GM18502 (cell line): ENCODE data around the gene ROPN1.
"Not testable (repeated sequence)": the region's sequence is repeated elsewhere in the genome, so short reads cannot be mapped to it uniquely, and the experiment has no call there.

ENCODE experiments used
- ATAC-seq: cut with Tn5 transposase; IDR thresholded peaks from one replicate; pipeline ENCODE4 v1.9.1; 2021; ENCODE audit warnings: mild to moderate bottlenecking; ENCODE audit not compliant: unreplicated experiment, poor library complexity

The ROPN1 gene

GRCh38 chr3:123991730-123992588 is at the start of gene ROPN1:
ROPN1 (minus strand) TSS chr3:123992124; CDS start chr3:123980481, 11,643 bp downstream.
- ATAC-seq, result not testable (repeated sequence)

GRCh38 chr3:124041553-124041952 is 49.6 kb upstream of the ROPN1 start:
- no peak for ATAC-seq

- ATAC-seq, result no peak
These were observed 45.4 kb upstream of the ROPN1 start for GRCh38 chr3:124037326-124037725.

- ATAC-seq, result not testable (repeated sequence)
These were observed 44.3 kb upstream of the ROPN1 start for GRCh38 chr3:124036214-124036613.

GRCh38 chr3:124035463-124036121 is 43.7 kb upstream of the ROPN1 start:
- ATAC-seq, result no peak

GRCh38 chr3:124034844-124035152 is 42.9 kb upstream of the ROPN1 start:
- no peak for ATAC-seq

GRCh38 chr3:124034016-124034843 is 42.3 kb upstream of the ROPN1 start:
- ATAC-seq, result no peak

- no peak for ATAC-seq
These were observed 41.6 kb upstream of the ROPN1 start, which contains the start of gene KALRN for GRCh38 chr3:124033360-124034015. KALRN (plus strand) TSS chr3:124033369.

- no peak for ATAC-seq
These were observed 41.0 kb upstream of the ROPN1 start for GRCh38 chr3:124032881-124033359.

- ATAC-seq, result no peak
These were observed 40.5 kb upstream of the ROPN1 start for GRCh38 chr3:124032311-124032880.

GRCh38 chr3:124026516-124026915 is 34.6 kb upstream of the ROPN1 start:
- ATAC-seq, result no peak

GRCh38 chr3:124023531-124023930 is 31.6 kb upstream of the ROPN1 start:
- not testable (repeated sequence) for ATAC-seq

- no peak for ATAC-seq
These were observed 27.4 kb upstream of the ROPN1 start for GRCh38 chr3:124019291-124019690.

GRCh38 chr3:124017502-124017901 is 25.6 kb upstream of the ROPN1 start:
- ATAC-seq, result not testable (repeated sequence)

- not testable (repeated sequence) for ATAC-seq
These were observed 24.6 kb upstream of the ROPN1 start for GRCh38 chr3:124016483-124016882.

- no peak for ATAC-seq
These were observed 22.5 kb upstream of the ROPN1 start for GRCh38 chr3:124014366-124014942.

GRCh38 chr3:124008321-124008720 is 16.4 kb upstream of the ROPN1 start:
- ATAC-seq, result not testable (repeated sequence)

- no peak for ATAC-seq
These were observed 15.3 kb upstream of the ROPN1 start for GRCh38 chr3:124007186-124007585.

GRCh38 chr3:124002405-124003079 is 10.6 kb upstream of the ROPN1 start:
- not testable (repeated sequence) for ATAC-seq
